HCT116 (cell line): ENCODE results near the gene NCOA1. TPM values are rescaled to one million over a fixed set of nuclear protein-coding genes. Genes with fewer than 3 reads are reported as not detected.

Experiments used
- ATAC-seq: fragments of 200-7000 bp; cut with Tn5 transposase; 2 replicates; pipeline ENCODE4 v1.9.1; 2020; ENCODE audit warnings: mild to moderate bottlenecking, moderate library complexity
- BruUV-seq: library from RNA; stranded (reverse); fragments of 400-500 nt; replicated peaks from 2 replicates; lab custom pipeline; 2021; lab: Mats Ljungman, UMichigan
- CTCF ChIA-PET: fragments of 300-600 bp; sonication (Branson Sonifier 250); formaldehyde crosslinking; loops from one replicate; lab custom pipeline; 2021; ENCODE audit warnings: antibody characterized with exemption; lab: Charles Lee
- POLR2A ChIA-PET: fragments of 300-600, 350-600 bp; sonication (Branson Sonifier 250); formaldehyde crosslinking; loops from one replicate; lab custom pipeline; 2021; ENCODE audit warnings: antibody characterized with exemption; lab: Charles Lee
- RAD21 ChIA-PET, 2 experiments: fragments of 300-600 bp; sonication (Branson Sonifier 250); formaldehyde crosslinking; loops; one replicate each; lab custom pipeline; 2023; ENCODE audit warnings: low total read pairs in 2 of 2; ENCODE audit not compliant: uncharacterized antibody in 2 of 2, unreplicated experiment in 2 of 2, low non-redundant PET in 1 of 2; lab: Charles Lee
- DNase-seq: peaks from one replicate; pipeline ENCODE4 v3.0.0-alpha.2; 2010; ENCODE audit warnings: low read depth, low spot score
- H2AFZ ChIP-seq: fragments of 200-600 bp; shearing (Covaris generic), sonication (generic); 2 replicates; pipeline ENCODE4 v1.6.1; 2017; ENCODE audit warnings: low read depth, mixed run types, mixed read lengths, antibody characterized with exemption, low read length; ENCODE audit not compliant: poor library complexity, severe bottlenecking
- H3K27ac ChIP-seq: 2 replicates; pipeline ENCODE4 v1.5.1; 2012; ENCODE audit warnings: low read depth, low read length
- H3K27me3 ChIP-seq: fragments of 200-600 bp; sonication (generic); 2 replicates; pipeline ENCODE4 v1.6.1; 2016; ENCODE audit warnings: mixed run types, low read length, mixed read lengths; ENCODE audit not compliant: insufficient read depth
- H3K36me3 ChIP-seq, 2 experiments: fragments of 200-500 bp in 1 of 2; fragments of 200-600 bp in 1 of 2; sonication (Bioruptor generic) in 1 of 2; sonication (generic) in 1 of 2; 2 replicates each; pipeline versions ENCODE4 v1.5.1 to v1.6.1; 2014 to 2016; ENCODE audit warnings: low read length in 2 of 2, inconsistent platforms in 1 of 2, mixed read lengths in 1 of 2, mixed run types in 1 of 2; ENCODE audit not compliant: insufficient read depth in 2 of 2, control insufficient read depth in 1 of 2
- H3K4me1 ChIP-seq, 2 experiments: fragments of 200-600 bp in 1 of 2; sonication (generic) in 1 of 2; 2 replicates each; pipeline versions ENCODE4 v1.5.1 to v1.6.1; 2012 to 2017; ENCODE audit warnings: low read length in 2 of 2, inconsistent platforms in 1 of 2, mild to moderate bottlenecking in 1 of 2, mixed read lengths in 1 of 2, mixed run types in 1 of 2, moderate library complexity in 1 of 2; ENCODE audit not compliant: insufficient read depth in 2 of 2, control insufficient read depth in 1 of 2
- H3K4me2 ChIP-seq: fragments of 200-600 bp; sonication (generic); 2 replicates; pipeline ENCODE4 v1.6.1; 2017; ENCODE audit warnings: mixed run types, low read length, mixed read lengths
- H3K4me3 ChIP-seq, 2 experiments: fragments of 200-600 bp in 1 of 2; sonication (generic) in 1 of 2; replicated peaks in 1 of 2; 2 replicates each; pipeline ENCODE4 v1.5.1; 2011 to 2016; ENCODE audit warnings: low read length in 2 of 2, control low read depth in 1 of 2, low read depth in 1 of 2, mild to moderate bottlenecking in 1 of 2, mixed read lengths in 1 of 2, mixed run types in 1 of 2
- H3K79me2 ChIP-seq: fragments of 200-600 bp; sonication (generic); 2 replicates; pipeline ENCODE4 v1.6.1; 2017; ENCODE audit warnings: mild to moderate bottlenecking, mixed run types, low read length, moderate library complexity, mixed read lengths; ENCODE audit not compliant: insufficient read depth
- H3K9ac ChIP-seq: fragments of 200-600 bp; sonication (generic); 2 replicates; pipeline ENCODE4 v1.6.1; 2016; ENCODE audit warnings: low read length, mixed read lengths
- H3K9me2 ChIP-seq: fragments of 200-600 bp; sonication (generic), shearing (Covaris generic); 2 replicates; pipeline ENCODE4 v1.6.1; 2017; ENCODE audit warnings: mixed run types, mild to moderate bottlenecking, moderate library complexity; ENCODE audit not compliant: insufficient read depth
- H3K9me3 ChIP-seq, 2 experiments: fragments of 200-500 bp in 1 of 2; fragments of 200-600 bp in 1 of 2; sonication (Bioruptor generic) in 1 of 2; sonication (generic) in 1 of 2; 2 replicates each; pipeline ENCODE4 v1.6.1; 2014 to 2017; ENCODE audit warnings: low read length in 2 of 2, mixed read lengths in 2 of 2, inconsistent platforms in 1 of 2, low read depth in 1 of 2, mild to moderate bottlenecking in 1 of 2, mixed run types in 1 of 2, moderate library complexity in 1 of 2; ENCODE audit not compliant: control insufficient read depth in 1 of 2, insufficient read depth in 1 of 2
- H4K20me1 ChIP-seq: fragments of 200-600 bp; sonication (generic), shearing (Covaris generic); 2 replicates; pipeline ENCODE4 v1.6.1; 2017; ENCODE audit warnings: mixed run types, mild to moderate bottlenecking, moderate library complexity; ENCODE audit not compliant: insufficient read depth
- CBX3 ChIP-seq: IDR thresholded peaks from 2 replicates; pipeline ENCODE4 v1.6.1; 2012; ENCODE audit warnings: low read depth
- ELF1 ChIP-seq: IDR thresholded peaks from 2 replicates; pipeline ENCODE4 v1.6.1; 2012; ENCODE audit warnings: low read depth, borderline replicate concordance
- EZH2 ChIP-seq: fragments of 200-600 bp; sonication (generic); IDR thresholded peaks from 2 replicates; pipeline ENCODE4 v1.6.1; 2017; ENCODE audit warnings: antibody characterized with exemption, mixed run types
- FOSL1 ChIP-seq: IDR thresholded peaks from 2 replicates; pipeline ENCODE4 v1.6.1; 2012; ENCODE audit warnings: low read depth
- JUND ChIP-seq: IDR thresholded peaks from 2 replicates; pipeline ENCODE4 v1.6.1; 2012
- MAX ChIP-seq: IDR thresholded peaks from 2 replicates; pipeline ENCODE4 v1.6.1; 2012
- POLR2A ChIP-seq: IDR thresholded peaks from 2 replicates; pipeline ENCODE4 v1.7.0; 2011; ENCODE audit warnings: borderline replicate concordance; ENCODE audit not compliant: insufficient read depth, insufficient read length; ENCODE audit errors: extremely low read depth
- POLR2AphosphoS5 ChIP-seq: IDR thresholded peaks from 2 replicates; pipeline ENCODE4 v1.6.1; 2011; ENCODE audit warnings: mild to moderate bottlenecking, low read depth, low read length, moderate library complexity
- RAD21 ChIP-seq: IDR thresholded peaks from 2 replicates; pipeline ENCODE4 v1.6.1; 2012; ENCODE audit warnings: low read depth, mild to moderate bottlenecking
- SIN3A ChIP-seq: IDR thresholded peaks from 2 replicates; pipeline ENCODE4 v1.6.1; 2012; ENCODE audit warnings: low read depth
- SP1 ChIP-seq: IDR thresholded peaks from 2 replicates; pipeline ENCODE4 v1.6.1; 2012; ENCODE audit warnings: low read depth
- TCF7L2 ChIP-seq: IDR thresholded peaks from 2 replicates; pipeline ENCODE4 v1.7.0; 2011; ENCODE audit warnings: borderline replicate concordance, inconsistent platforms; ENCODE audit not compliant: insufficient read depth, insufficient read length; ENCODE audit errors: extremely low read depth
- YY1 ChIP-seq: IDR thresholded peaks from 2 replicates; pipeline ENCODE4 v1.6.1; 2011; ENCODE audit warnings: low read length, low read depth, moderate library complexity, mild to moderate bottlenecking; ENCODE audit not compliant: insufficient replicate concordance; ENCODE audit errors: extremely low read depth
- ZBTB33 ChIP-seq: IDR thresholded peaks from 2 replicates; pipeline ENCODE4 v1.6.1; 2011; ENCODE audit warnings: mild to moderate bottlenecking, low read length, moderate library complexity; ENCODE audit not compliant: insufficient replicate concordance; ENCODE audit errors: extremely low read depth
- ZNF274 ChIP-seq: fragments of 200-500 bp; sonication (Bioruptor generic); IDR thresholded peaks from 2 replicates; pipeline ENCODE4 v1.6.1; 2014; ENCODE audit warnings: mild to moderate bottlenecking, low read depth, low read length, inconsistent platforms
- intact Hi-C: fragments of 100-400 bp; cut with micrococcal nuclease; formaldehyde crosslinking; loops from 2 replicates; pipeline ENCODE4 v1.10.0; 2022
- total RNA-seq: library from RNA; stranded (reverse); gene quantifications from one replicate; pipeline ENCODE4 v1.2.1, GENCODE V29; 2021; ENCODE audit not compliant: unreplicated experiment
- TF ChIP-seq, protein P1 (sequence below): IDR thresholded peaks from 2 replicates; pipeline ENCODE4 v1.6.1; 2012

The NCOA1 gene
- total RNA-seq, 1 experiment from 2014 or later, result 10.4 TPM

GRCh38 chr2:24672589-24672988 is 181.5 kb downstream of the NCOA1 start:
- CTCF ChIA-PET, result no interaction called here
- no peaks in the 10 kb centered on the region for H3K9me3 ChIP-seq
- DNase-seq (no peak), ATAC-seq (no peak)
- H3K27me3 ChIP-seq, result no peaks in the 10 kb centered on the region
- H3K9me2 ChIP-seq, result no peaks in the 10 kb centered on the region
- H3K27ac ChIP-seq, result no peak overlapping the region
- H4K20me1 ChIP-seq, result no peaks in the 10 kb centered on the region
- no peak overlapping the region for H2AFZ ChIP-seq
- intact Hi-C loops, result no loop called here
- H3K4me2 ChIP-seq, result no peak overlapping the region
- POLR2A ChIA-PET, result no interaction called here
- RAD21 ChIA-PET, result no interaction called here
- H3K4me3 ChIP-seq, result no peak overlapping the region
- no TSS peak for BruUV-seq
- TF ChIP-seq RAD21, result no peak
- TF ChIP-seq POLR2A, result no peak
- no peak for TF ChIP-seq ZNF274
- no peak for TF ChIP-seq EZH2
- no peak for TF ChIP-seq CBX3
- TF ChIP-seq ZBTB33, result no peak
- TF ChIP-seq YY1, result no peak
- TF ChIP-seq FOSL1, result no peak
- no peak for TF ChIP-seq TCF7L2
- TF ChIP-seq, protein P1, sequence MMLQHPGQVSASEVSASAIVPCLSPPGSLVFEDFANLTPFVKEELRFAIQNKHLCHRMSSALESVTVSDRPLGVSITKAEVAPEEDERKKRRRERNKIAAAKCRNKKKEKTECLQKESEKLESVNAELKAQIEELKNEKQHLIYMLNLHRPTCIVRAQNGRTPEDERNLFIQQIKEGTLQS, result no peak
- TF ChIP-seq SIN3A, result no peak
- no peak for TF ChIP-seq JUND
- no peak for TF ChIP-seq MAX
- TF ChIP-seq ELF1, result no peak
- no peak for TF ChIP-seq SP1
- TF ChIP-seq POLR2AphosphoS5, result no peak
- H3K9ac ChIP-seq, result no peak overlapping the region
- no peaks in the 10 kb centered on the region for H3K36me3 ChIP-seq
- no peaks in the 10 kb centered on the region for H3K79me2 ChIP-seq
- no peaks in the 10 kb centered on the region for H3K4me1 ChIP-seq
